ENCODE measurements around the gene ATP8B1.

DNA sequence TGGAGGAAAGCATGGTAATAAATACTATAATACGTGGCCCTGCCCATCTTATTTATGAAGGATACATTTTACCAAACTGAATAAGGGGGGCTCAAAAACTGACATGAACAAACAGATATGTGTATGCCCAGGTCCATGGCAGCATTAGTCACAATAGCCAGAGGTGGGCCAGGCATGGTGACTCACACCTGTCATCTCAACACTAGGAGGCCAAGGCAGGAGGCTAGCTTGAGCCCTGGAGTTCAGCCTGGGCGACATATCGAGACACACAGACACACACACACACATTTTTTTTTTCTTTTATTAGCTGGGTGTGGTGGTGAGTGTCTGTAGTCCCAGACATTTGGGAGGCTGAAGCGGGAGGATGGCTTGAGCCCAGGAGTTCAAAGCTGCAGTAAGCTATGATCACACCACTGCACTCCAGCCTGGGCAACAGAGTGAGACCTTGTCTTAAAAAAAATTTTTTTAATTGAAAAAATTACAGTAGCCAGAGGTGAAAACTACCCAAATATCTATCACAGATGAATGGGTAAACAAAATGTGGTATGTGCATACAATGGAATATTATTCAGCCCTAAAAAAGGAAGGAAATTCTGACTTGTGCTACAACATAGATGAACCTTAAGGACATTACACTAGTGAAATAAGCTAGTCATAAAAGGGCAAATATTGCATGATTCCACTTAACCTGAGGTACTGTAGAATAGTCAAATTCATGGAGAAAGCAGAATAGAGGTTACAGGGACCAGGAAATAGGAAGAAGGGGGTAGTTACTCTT is 8.0 kb downstream of the ATP8B1 start:
- no peak for TF ChIP-seq CTCF (IDR thresholded peaks at IDR 0.05)
- no peak for TF ChIP-seq EP300 (IDR thresholded peaks at IDR 0.05)
